GM12873 (cell line): Measurements from ENCODE around the gene ZNF544.

Experiments used
- CTCF ChIP-seq: IDR thresholded peaks from 2 replicates; pipeline ENCODE4 v1.5.1; 2012; ENCODE audit warnings: low read depth, mild to moderate bottlenecking, moderate library complexity, low read length, control low read depth; ENCODE audit not compliant: insufficient read depth; ENCODE audit errors: missing control alignments

ZNF544 gene

GRCh38 chr19:58277197-58277596 is 48.5 kb downstream of the ZNF544 start:
- no peak for TF ChIP-seq CTCF

DNA sequence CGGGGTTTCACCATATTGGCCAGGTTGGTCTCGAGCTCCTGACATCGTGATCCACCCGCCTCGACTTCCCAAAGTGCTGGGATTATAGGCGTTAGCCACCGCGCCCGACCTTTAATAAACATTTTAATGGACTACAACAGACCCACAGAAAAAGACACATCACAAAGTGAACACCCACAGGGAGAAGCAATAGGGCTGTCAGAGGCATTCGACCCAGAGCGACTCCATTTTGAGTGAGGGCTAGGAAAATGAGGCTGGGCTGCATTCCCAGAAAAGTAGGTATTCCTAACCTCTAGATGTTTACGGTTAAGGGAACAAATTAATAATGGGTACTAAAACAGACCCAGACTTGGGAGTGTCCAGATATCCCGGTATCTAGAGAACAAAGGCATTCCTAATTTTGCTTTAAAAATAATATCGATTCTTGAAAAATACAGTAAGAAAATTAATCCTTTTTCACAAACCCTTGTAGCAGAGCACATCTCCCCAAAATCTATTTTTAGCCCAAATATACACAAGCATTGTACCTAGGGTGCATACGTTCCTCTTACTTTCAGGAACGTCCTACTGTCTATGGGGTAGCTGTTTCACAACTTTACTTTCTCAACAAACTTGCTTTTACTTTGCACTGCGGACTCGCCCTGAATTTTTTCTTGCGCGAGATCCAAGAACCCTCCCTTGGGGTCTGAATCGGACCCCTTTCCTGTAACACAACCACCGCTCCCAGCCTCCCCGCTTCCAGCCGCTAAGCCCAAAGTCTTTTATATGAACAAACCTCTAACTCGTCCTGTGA is 49.2 kb downstream of the ZNF544 start:
- no peak for TF ChIP-seq CTCF

DNA sequence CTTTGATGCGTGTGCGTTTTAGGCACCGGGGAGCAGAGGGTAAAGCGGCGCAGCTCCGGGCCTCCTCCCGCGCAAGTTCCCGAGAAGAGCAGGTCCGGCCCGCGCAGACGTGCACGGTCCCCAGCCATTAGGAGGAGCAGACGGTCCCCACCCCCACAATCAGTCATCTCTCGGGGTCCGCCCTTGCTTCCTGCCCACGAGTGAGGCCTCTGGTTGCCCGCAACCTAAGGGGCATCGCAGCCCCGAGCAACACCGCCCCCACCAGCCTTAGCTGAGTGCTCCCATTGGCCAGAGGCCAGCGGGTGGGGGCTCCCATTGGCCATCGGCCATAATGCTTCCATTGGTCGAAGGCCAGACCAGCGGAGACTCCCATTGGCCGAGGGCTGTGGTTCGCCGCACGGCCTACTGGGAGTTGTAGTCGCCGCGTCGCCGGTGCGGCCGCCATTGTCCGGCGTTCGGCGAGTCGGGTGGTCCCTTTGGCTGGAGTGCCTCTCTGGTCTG is 49.9 kb downstream of the ZNF544 start, which contains the start of gene ZNF8:
TSS of gene ZNF8 (plus strand) at position 415 of the 501 bp plus-strand sequence. CDS start 127 bp downstream, outside the sequence.
- TF ChIP-seq CTCF, result no peak

DNA sequence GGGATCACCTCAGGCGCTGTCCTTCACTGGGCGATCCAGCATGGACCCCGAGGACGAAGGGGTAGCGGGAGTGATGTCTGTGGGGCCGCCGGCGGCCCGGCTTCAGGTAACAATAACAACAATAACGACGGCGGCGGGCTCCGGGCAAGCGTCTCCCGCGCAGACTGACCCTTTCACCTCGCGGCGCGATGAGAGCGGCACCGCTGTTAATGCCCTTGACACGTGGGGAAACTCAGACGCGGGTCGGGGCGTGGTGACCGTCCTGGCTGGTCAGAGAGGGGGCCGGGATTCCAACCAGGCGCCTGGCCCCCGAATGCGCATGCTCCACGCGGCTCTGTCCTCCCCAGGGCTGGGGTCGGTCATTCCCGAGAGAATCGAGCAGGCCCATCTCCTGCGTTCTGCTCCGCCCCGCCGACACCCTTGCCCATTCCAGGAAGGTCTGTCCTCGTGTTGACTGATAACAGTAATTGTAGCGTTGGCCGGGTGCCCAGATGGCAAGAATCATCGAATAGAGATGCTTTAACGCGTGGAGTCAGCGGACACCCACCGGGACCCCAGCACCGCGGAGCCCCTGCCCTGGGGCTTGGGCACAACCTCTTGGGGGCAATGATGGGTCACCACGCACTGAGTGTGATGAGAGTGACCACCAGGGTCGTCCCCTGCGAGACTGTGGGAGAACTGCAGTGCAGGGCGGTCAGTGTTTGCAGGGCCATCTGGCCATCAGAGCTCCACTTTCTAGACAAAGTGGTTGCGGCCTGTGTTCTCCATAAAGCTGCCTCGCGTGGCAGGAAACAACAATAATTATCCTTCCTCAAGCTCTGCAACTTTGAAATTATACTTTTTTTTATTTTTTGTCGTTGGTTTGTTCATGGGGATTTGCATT is 50.6 kb downstream of the ZNF544 start:
- no peak for TF ChIP-seq CTCF

DNA sequence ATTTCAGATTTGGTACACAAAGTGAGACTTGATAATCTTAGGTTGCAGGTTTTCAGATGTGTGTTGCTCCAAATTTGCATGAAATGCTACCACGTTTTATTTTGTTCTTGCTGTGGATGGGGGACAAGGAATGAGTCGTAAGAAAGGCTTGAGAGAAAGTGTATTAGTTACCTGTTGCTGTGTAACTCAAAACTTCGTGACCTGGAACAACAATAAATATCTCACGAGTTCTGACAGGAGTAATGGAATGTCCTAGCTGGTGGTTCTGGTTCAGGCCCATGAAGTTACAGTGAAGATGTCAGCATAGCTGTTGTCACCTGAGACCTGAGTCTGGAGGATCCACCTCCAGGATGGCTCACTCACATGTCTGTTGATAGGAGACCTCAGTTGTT is 51.2 kb downstream of the ZNF544 start:
- TF ChIP-seq CTCF, result no peak

DNA sequence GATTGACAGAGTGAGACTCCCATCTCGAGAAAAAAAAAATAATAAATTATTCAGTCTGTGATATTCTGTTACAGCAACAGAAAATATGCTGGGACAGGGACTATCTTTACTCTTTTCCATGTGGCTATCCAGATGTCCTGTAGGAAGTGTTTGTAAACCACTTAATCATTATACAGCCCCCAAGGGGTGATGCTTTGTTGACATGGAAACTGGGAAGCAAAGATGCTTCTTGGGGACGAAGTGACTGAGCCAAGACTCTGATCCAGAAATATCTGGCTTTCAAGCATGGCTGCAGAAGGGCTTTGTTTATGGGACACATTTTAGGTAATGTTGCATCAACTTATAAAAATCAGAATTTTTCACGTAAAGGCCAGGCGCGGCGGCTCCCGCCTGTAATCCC is 55.5 kb downstream of the ZNF544 start:
- TF ChIP-seq CTCF, result no peak

- TF ChIP-seq CTCF, result no peak
These were observed 63.2 kb downstream of the ZNF544 start for GRCh38 chr19:58291943-58292342.
